ENCODE data around the gene UGT1A9.

GRCh38 chr2:233679196-233679595 lies 7.5 kb downstream of the UGT1A9 start:
- TF ChIP-seq EZH2 (IDR thresholded peaks at IDR 0.05; ENCODE audit: borderline replicate concordance) (no peak), EZH2phosphoT487 (IDR thresholded peaks at IDR 0.05; ENCODE audit: low read depth, severe bottlenecking, unreplicated experiment) (no peak), CTCF (IDR thresholded peaks at IDR 0.05; ENCODE audit: poor library complexity) (no peak)

All from hepatocyte (in vitro differentiated cells).